H9 (cell line): ENCODE measurements around the gene FOXC2. TPM values are rescaled to one million over a fixed set of nuclear protein-coding genes. Genes with fewer than 3 reads are reported as not detected.

Experiments
- DNase-seq: peaks from one replicate; pipeline ENCODE4 v3.0.0-alpha.2; 2017
- H2AFZ ChIP-seq: one replicate; pipeline ENCODE4 v1.6.1; 2013; ENCODE audit warnings: mild to moderate bottlenecking, low read length, control low read depth, moderate library complexity
- H2AK5ac ChIP-seq: 2 replicates; pipeline ENCODE4 v1.6.1; 2013; ENCODE audit warnings: low read length, control low read depth, mixed read lengths; ENCODE audit not compliant: insufficient read length
- H2BK120ac ChIP-seq: one replicate; pipeline ENCODE4 v1.6.1; 2013; ENCODE audit warnings: low read depth, mild to moderate bottlenecking, low read length, control low read depth, inconsistent platforms; ENCODE audit not compliant: poor library complexity, severe bottlenecking
- H2BK12ac ChIP-seq: 2 replicates; pipeline ENCODE4 v1.6.1; 2013; ENCODE audit warnings: low read length, control low read depth, mixed read lengths, low read depth; ENCODE audit not compliant: insufficient read length
- H2BK15ac ChIP-seq: 2 replicates; pipeline ENCODE4 v1.6.1; 2013; ENCODE audit warnings: low read depth, low read length, control low read depth
- H2BK20ac ChIP-seq: one replicate; pipeline ENCODE4 v1.6.1; 2013; ENCODE audit warnings: low read depth, mild to moderate bottlenecking, low read length, control low read depth, inconsistent platforms; ENCODE audit not compliant: poor library complexity, severe bottlenecking
- H2BK5ac ChIP-seq: 2 replicates; pipeline ENCODE4 v1.6.1; 2013; ENCODE audit warnings: low read length, control low read depth, mixed read lengths; ENCODE audit not compliant: insufficient read length
- H3K14ac ChIP-seq: 2 replicates; pipeline ENCODE4 v1.6.1; 2013; ENCODE audit warnings: low read length, control low read depth; ENCODE audit not compliant: insufficient read depth
- H3K18ac ChIP-seq: 2 replicates; pipeline ENCODE4 v1.6.1; 2013; ENCODE audit warnings: low read depth, mild to moderate bottlenecking, mixed read lengths, low read length, control low read depth; ENCODE audit not compliant: insufficient read length
- H3K23ac ChIP-seq: 2 replicates; pipeline ENCODE4 v1.6.1; 2013; ENCODE audit warnings: low read length, control low read depth, mixed read lengths, low read depth; ENCODE audit not compliant: insufficient read length
- H3K23me2 ChIP-seq: 2 replicates; pipeline ENCODE4 v1.6.1; 2013; ENCODE audit warnings: low read depth, mild to moderate bottlenecking, mixed read lengths, low read length, control low read depth; ENCODE audit not compliant: insufficient read length, poor library complexity, severe bottlenecking
- H3K27ac ChIP-seq: 2 replicates; pipeline ENCODE4 v1.5.1; 2013; ENCODE audit warnings: low read length, control low read depth, mixed read lengths, low read depth; ENCODE audit not compliant: insufficient read length
- H3K27me3 ChIP-seq: 2 replicates; pipeline ENCODE4 v1.6.1; 2013; ENCODE audit warnings: low read length, control low read depth, inconsistent platforms; ENCODE audit not compliant: insufficient read depth
- H3K4ac ChIP-seq: 2 replicates; pipeline ENCODE4 v1.6.1; 2013; ENCODE audit warnings: low read depth, mild to moderate bottlenecking, control low read depth, inconsistent platforms, low read length, moderate library complexity
- H3K4me1 ChIP-seq: 2 replicates; pipeline ENCODE4 v1.6.1; 2013; ENCODE audit warnings: low read length, control low read depth, inconsistent platforms; ENCODE audit not compliant: insufficient read depth
- H3K4me2 ChIP-seq: 2 replicates; pipeline ENCODE4 v1.6.1; 2013; ENCODE audit warnings: low read length, control low read depth, mixed read lengths; ENCODE audit not compliant: insufficient read length, insufficient read depth
- H3K56ac ChIP-seq: 2 replicates; pipeline ENCODE4 v1.6.1; 2013; ENCODE audit warnings: low read depth, mild to moderate bottlenecking, mixed read lengths, low read length, control low read depth; ENCODE audit not compliant: insufficient read length
- H3K79me1 ChIP-seq: 2 replicates; pipeline ENCODE4 v1.6.1; 2013; ENCODE audit warnings: low read depth, mild to moderate bottlenecking, moderate library complexity, low read length, control low read depth, inconsistent platforms; ENCODE audit not compliant: insufficient read depth, poor library complexity, severe bottlenecking
- H3K79me2 ChIP-seq: 2 replicates; pipeline ENCODE4 v1.6.1; 2013; ENCODE audit warnings: low read length, control low read depth, inconsistent platforms; ENCODE audit not compliant: insufficient read depth
- H3K9ac ChIP-seq: 2 replicates; pipeline ENCODE4 v1.6.1; 2013; ENCODE audit warnings: low read length, control low read depth, mixed read lengths; ENCODE audit not compliant: insufficient read length; ENCODE audit errors: extremely low read depth
- H3K9me3 ChIP-seq: one replicate; pipeline ENCODE4 v1.6.1; 2013; ENCODE audit warnings: low read depth, low read length, inconsistent platforms; ENCODE audit not compliant: control insufficient read depth
- H3T11ph ChIP-seq: one replicate; pipeline ENCODE4 v1.6.1; 2013; ENCODE audit warnings: mild to moderate bottlenecking, low read length, control low read depth, inconsistent platforms
- H4K20me1 ChIP-seq: one replicate; pipeline ENCODE4 v1.6.1; 2013; ENCODE audit not compliant: control insufficient read depth, insufficient read length, insufficient read depth
- H4K5ac ChIP-seq: 2 replicates; pipeline ENCODE4 v1.6.1; 2013; ENCODE audit warnings: low read depth, mild to moderate bottlenecking, mixed read lengths, low read length, control low read depth; ENCODE audit not compliant: insufficient read length
- H4K8ac ChIP-seq: replicated peaks from 2 replicates; pipeline ENCODE4 v1.6.1; 2013; ENCODE audit warnings: low read length, control low read depth, mixed read lengths, low read depth; ENCODE audit not compliant: insufficient read length
- H4K91ac ChIP-seq: 2 replicates; pipeline ENCODE4 v1.6.1; 2013; ENCODE audit warnings: low read depth, mild to moderate bottlenecking, moderate library complexity, mixed read lengths, low read length, control low read depth; ENCODE audit not compliant: insufficient read length
- H3K27ac Mint-ChIP-seq, 3 experiments: 2 replicates in 2 of 3; 3 replicates in 1 of 3; pipeline ENCODE4 v1.8.0; 2020 to 2021; ENCODE audit warnings: mixed read lengths in 3 of 3, mild to moderate bottlenecking in 1 of 3, moderate library complexity in 1 of 3
- H3K27me3 Mint-ChIP-seq: 2 replicates; pipeline ENCODE4 v1.8.0; 2021; ENCODE audit warnings: low read depth, mild to moderate bottlenecking, moderate library complexity, mixed read lengths
- H3K36me3 Mint-ChIP-seq, 3 experiments: 2 replicates in 2 of 3; 3 replicates in 1 of 3; pipeline ENCODE4 v1.8.0; 2020 to 2021; ENCODE audit warnings: low read depth in 3 of 3, mixed read lengths in 3 of 3; ENCODE audit not compliant: insufficient read depth in 1 of 3
- H3K4me1 Mint-ChIP-seq, 2 experiments: 2 replicates each; pipeline ENCODE4 v1.8.0; 2020; ENCODE audit warnings: mixed read lengths in 2 of 2
- H3K4me3 Mint-ChIP-seq, 2 experiments: 2 replicates in 1 of 2; 3 replicates in 1 of 2; pipeline ENCODE4 v1.8.0; 2020 to 2021; ENCODE audit warnings: mild to moderate bottlenecking in 2 of 2, mixed read lengths in 2 of 2, moderate library complexity in 1 of 2
- H3K9me3 Mint-ChIP-seq, 2 experiments: 2 replicates in 1 of 2; 3 replicates in 1 of 2; pipeline ENCODE4 v1.8.0; 2020; ENCODE audit warnings: mild to moderate bottlenecking in 2 of 2, mixed read lengths in 2 of 2, moderate library complexity in 1 of 2
- CTCF ChIP-seq: fragments of 200-600 bp; sonication (generic); conservative IDR thresholded peaks from 3 replicates; pipeline ENCODE4 v1.8.0; 2021; ENCODE audit warnings: antibody characterized with exemption, mild to moderate bottlenecking
- WGBS: extraction: QIAGEN DNeasy Blood & Tissue Kit; methylation state at CpG from one replicate; pipeline ENCODE4 v1.1.7; 2013; ENCODE audit warnings: missing lambda C conversion rate, low lambda C conversion rate, mixed read lengths; ENCODE audit not compliant: insufficient read length; ENCODE audit errors: extremely low coverage; 5-methylcytosine and 5-hydroxymethylcytosine counted together
- total RNA-seq: library from RNA; stranded (reverse); gene quantifications from 2 replicates; pipeline ENCODE4 v1.2.1, GENCODE V29; 2021

The FOXC2 gene
- total RNA-seq, 1 experiment from 2014 or later = not detected

- Histone ChIP-seq H3K27me3 (peaks cover 51% of the 10 kb centered on the region), H2BK5ac (no peak overlapping the region), H3K27ac (no peak overlapping the region), H3K79me1 (no peaks in the 10 kb centered on the region), H4K8ac (no peak overlapping the region), H2BK15ac (no peak overlapping the region), H4K5ac (no peak overlapping the region), H3K79me2 (no peaks in the 10 kb centered on the region), H3K14ac (no peak overlapping the region), H3K9me3 (no peaks in the 10 kb centered on the region), H3K4me1 (0 out of 2 replicates have a peak, but pooled peaks cover 2% of the 10 kb centered on the region), H3K4ac (no peak overlapping the region), H2BK20ac (no peak overlapping the region), H3K23ac (no peak overlapping the region), H3K23me2 (peaks cover 14% of the 10 kb centered on the region), H3T11ph (no peak overlapping the region), H2BK120ac (no peak overlapping the region), H3K9ac (no peak overlapping the region), H3K56ac (no peak overlapping the region), H4K20me1 (no peaks in the 10 kb centered on the region), H2AFZ (no peak overlapping the region), H4K91ac (no peak overlapping the region), H3K18ac (no peak overlapping the region), H2AK5ac (no peak overlapping the region), H3K4me2 (peak overlapping the region; percentile 82), H2BK12ac (no peak overlapping the region)
- DNase-seq = peak; percentile 31
- Mint-ChIP-seq H3K27ac (no peak overlapping the region), H3K4me3 (peak overlapping the region; percentile 24 to 73; a peak in 3 of 5 replicates), H3K9me3 (peaks cover 2 to 3% of the 10 kb centered on the region in 2 experiments; a peak in 2 of 5 replicates), H3K36me3 (no peaks in the 10 kb centered on the region), H3K4me1 (peaks cover 23 to 34% of the 10 kb centered on the region in 2 experiments), H3K27me3 (peaks cover 75% of the 10 kb centered on the region)
- no peak for TF ChIP-seq CTCF
- WGBS = no CpG with 5 or more reads among the region's 16 CpGs
Measured at GRCh38 chr16:86565181-86565631, 1.4 kb upstream of the FOXC2 start.
